GM18858 (cell line): ENCODE results near the gene RPUSD1.
A peak's percentile ranks its signal among the peaks of the same experiment; 100 is the strongest.

ENCODE experiments used
- ATAC-seq: cut with Tn5 transposase; IDR thresholded peaks from one replicate; pipeline ENCODE4 v1.9.1; 2021; ENCODE audit not compliant: unreplicated experiment

Gene RPUSD1

GRCh38 chr16:799948-800833 lies 12.0 kb upstream of the RPUSD1 start, which contains the start of gene GNG13:
Gene GNG13 (minus strand): TSS chr16:800734. CDS start chr16:799077, 1,657 bp downstream.
- no peak for ATAC-seq

GRCh38 chr16:799111-799947 lies 11.1 kb upstream of the RPUSD1 start:
- no peak for ATAC-seq

- no peak for ATAC-seq
These were observed 10.5 kb upstream of the RPUSD1 start for GRCh38 chr16:798666-799065.

GRCh38 chr16:797686-798085 lies 9.5 kb upstream of the RPUSD1 start:
- no peak for ATAC-seq

GRCh38 chr16:797120-797420 lies 8.9 kb upstream of the RPUSD1 start:
- ATAC-seq: no peak

- ATAC-seq: no peak
These were observed 8.3 kb upstream of the RPUSD1 start for GRCh38 chr16:796296-797119.

- no peak for ATAC-seq
These were observed 7.5 kb upstream of the RPUSD1 start for GRCh38 chr16:795580-796229.

- no peak for ATAC-seq
These were observed 6.8 kb upstream of the RPUSD1 start for GRCh38 chr16:794853-795466.

- no peak for ATAC-seq
These were observed 6.1 kb upstream of the RPUSD1 start for GRCh38 chr16:794091-794822.

GRCh38 chr16:793414-793813 lies 5.2 kb upstream of the RPUSD1 start:
- ATAC-seq: no peak

GRCh38 chr16:792221-792995 lies 4.2 kb upstream of the RPUSD1 start:
- ATAC-seq: no peak

GRCh38 chr16:791131-791530 lies 3.0 kb upstream of the RPUSD1 start:
- ATAC-seq: no peak

GRCh38 chr16:790086-790485 lies 1.9 kb upstream of the RPUSD1 start:
- no peak for ATAC-seq

- no peak for ATAC-seq
These were observed 1.1 kb upstream of the RPUSD1 start for GRCh38 chr16:789191-789850.

- peak; percentile 53 for ATAC-seq
These were observed 382 bp upstream of the RPUSD1 start, which contains the start of gene CHTF18 for GRCh38 chr16:788399-789126. Gene CHTF18 (plus strand): TSS chr16:788620. CDS start chr16:788685, 65 bp downstream.

GRCh38 chr16:787321-787966 lies 737 bp downstream of the RPUSD1 start:
- ATAC-seq: no peak
